ENCODE results near the gene FAM149A.

FAM149A gene

DNA sequence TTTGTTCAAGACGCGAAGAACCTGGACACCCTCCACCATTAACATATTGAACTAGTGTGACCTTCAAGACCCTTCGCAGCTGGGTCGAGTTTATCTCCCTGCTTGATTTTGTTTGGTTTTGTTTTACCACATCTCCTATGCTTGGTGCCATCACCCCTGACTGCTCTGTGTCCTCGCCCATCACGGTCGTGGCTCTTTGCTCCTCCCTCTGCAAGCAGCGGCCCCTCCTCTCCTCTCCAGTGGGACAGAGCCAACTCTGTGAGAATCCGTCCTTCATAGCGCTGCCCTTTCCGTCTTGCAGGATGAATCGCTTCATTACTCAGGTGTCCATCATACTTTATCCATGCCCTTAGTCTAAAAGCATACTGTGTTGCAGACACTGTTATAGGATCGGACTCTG, 9.1 kb upstream of the FAM149A start (continued):
- TF ChIP-seq ZNF701 (tag by site-specific recombination; IDR thresholded peaks at IDR 0.05) (no peak), ZNF175 (tag by site-specific recombination; IDR thresholded peaks at IDR 0.05) (no peak)
- TF ChIP-seq, protein P1, sequence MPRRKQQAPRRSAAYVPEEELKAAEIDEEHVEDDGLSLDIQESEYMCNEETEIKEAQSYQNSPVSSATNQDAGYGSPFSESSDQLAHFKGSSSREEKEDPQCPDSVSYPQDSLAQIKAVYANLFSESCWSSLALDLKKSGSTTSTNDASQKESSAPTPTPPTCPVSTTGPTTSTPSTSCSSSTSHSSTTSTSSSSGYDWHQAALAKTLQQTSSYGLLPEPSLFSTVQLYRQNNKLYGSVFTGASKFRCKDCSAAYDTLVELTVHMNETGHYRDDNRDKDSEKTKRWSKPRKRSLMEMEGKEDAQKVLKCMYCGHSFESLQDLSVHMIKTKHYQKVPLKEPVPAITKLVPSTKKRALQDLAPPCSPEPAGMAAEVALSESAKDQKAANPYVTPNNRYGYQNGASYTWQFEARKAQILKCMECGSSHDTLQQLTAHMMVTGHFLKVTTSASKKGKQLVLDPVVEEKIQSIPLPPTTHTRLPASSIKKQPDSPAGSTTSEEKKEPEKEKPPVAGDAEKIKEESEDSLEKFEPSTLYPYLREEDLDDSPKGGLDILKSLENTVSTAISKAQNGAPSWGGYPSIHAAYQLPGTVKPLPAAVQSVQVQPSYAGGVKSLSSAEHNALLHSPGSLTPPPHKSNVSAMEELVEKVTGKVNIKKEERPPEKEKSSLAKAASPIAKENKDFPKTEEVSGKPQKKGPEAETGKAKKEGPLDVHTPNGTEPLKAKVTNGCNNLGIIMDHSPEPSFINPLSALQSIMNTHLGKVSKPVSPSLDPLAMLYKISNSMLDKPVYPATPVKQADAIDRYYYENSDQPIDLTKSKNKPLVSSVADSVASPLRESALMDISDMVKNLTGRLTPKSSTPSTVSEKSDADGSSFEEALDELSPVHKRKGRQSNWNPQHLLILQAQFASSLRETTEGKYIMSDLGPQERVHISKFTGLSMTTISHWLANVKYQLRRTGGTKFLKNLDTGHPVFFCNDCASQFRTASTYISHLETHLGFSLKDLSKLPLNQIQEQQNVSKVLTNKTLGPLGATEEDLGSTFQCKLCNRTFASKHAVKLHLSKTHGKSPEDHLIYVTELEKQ (tag by site-specific recombination; IDR thresholded peaks at IDR 0.05; ENCODE audit: borderline replicate concordance), result no peak

DNA sequence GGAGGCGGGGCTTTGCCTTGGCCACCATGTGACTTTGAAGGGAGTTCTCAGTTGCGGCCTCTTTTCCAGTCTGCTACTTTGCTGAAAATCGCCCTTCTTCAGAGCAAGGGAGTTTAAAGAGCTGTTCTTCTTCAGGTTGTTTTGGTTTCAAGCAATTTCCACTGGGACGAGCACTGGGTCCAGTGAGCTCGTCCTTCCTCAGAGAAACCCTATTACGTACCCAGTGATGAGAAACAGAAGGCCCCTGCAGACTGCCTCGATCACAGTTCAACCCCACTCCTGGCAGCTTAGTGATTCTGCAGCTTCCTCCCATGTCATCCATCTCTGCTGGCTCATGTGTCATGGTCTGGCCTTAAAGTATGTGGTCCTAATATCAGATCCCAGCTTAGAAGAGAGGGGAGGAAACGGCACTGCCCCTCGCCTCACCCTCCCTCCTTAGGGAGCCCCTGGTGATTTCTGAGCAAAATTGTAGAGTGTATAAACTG, 7.8 kb upstream of the FAM149A start:
- no peak for TF ChIP-seq YY2 (tag by site-specific recombination; IDR thresholded peaks at IDR 0.05)
- TF ChIP-seq GFI1B (tag by site-specific recombination; IDR thresholded peaks at IDR 0.05), result no peak
- no peak for TF ChIP-seq PRDM1 (tag by site-specific recombination; IDR thresholded peaks at IDR 0.05)
- no peak for TF ChIP-seq ZBTB17 (tag by site-specific recombination; IDR thresholded peaks at IDR 0.05)
- TF ChIP-seq, protein P2, sequence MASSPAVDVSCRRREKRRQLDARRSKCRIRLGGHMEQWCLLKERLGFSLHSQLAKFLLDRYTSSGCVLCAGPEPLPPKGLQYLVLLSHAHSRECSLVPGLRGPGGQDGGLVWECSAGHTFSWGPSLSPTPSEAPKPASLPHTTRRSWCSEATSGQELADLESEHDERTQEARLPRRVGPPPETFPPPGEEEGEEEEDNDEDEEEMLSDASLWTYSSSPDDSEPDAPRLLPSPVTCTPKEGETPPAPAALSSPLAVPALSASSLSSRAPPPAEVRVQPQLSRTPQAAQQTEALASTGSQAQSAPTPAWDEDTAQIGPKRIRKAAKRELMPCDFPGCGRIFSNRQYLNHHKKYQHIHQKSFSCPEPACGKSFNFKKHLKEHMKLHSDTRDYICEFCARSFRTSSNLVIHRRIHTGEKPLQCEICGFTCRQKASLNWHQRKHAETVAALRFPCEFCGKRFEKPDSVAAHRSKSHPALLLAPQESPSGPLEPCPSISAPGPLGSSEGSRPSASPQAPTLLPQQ (tag by site-specific recombination; IDR thresholded peaks at IDR 0.05), result no peak
- TF ChIP-seq ZNF292 (tag by site-specific recombination; IDR thresholded peaks at IDR 0.05; ENCODE audit: borderline replicate concordance, low read depth), result no peak
- TF ChIP-seq ZNF350 (tag by site-specific recombination; IDR thresholded peaks at IDR 0.05), result no peak
- no peak for TF ChIP-seq SP3 (tag by site-specific recombination; IDR thresholded peaks at IDR 0.05)
- TF ChIP-seq ZNF366 (tag by site-specific recombination; conservative IDR thresholded peaks at IDR 0.05), result no peak
- TF ChIP-seq ZNF302 (tag by site-specific recombination; IDR thresholded peaks at IDR 0.05; ENCODE audit: low read depth), result no peak
- no peak for TF ChIP-seq KLF8 (tag by site-specific recombination; IDR thresholded peaks at IDR 0.05)
- no peak for TF ChIP-seq BCL11A (tag by site-specific recombination; IDR thresholded peaks at IDR 0.05; ENCODE audit: low read depth)
- no peak for TF ChIP-seq ZNF544 (tag by site-specific recombination; IDR thresholded peaks at IDR 0.05)
- TF ChIP-seq SETDB1 (IDR thresholded peaks at IDR 0.05; ENCODE audit: insufficient read length, low read length), result no peak
- TF ChIP-seq, protein P3, sequence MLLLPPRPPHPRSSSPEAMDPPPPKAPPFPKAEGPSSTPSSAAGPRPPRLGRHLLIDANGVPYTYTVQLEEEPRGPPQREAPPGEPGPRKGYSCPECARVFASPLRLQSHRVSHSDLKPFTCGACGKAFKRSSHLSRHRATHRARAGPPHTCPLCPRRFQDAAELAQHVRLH (tag by site-specific recombination; IDR thresholded peaks at IDR 0.05), result no peak
- no peak for TF ChIP-seq GLI4 (tag by site-specific recombination; IDR thresholded peaks at IDR 0.05)
- TF ChIP-seq, protein P4, sequence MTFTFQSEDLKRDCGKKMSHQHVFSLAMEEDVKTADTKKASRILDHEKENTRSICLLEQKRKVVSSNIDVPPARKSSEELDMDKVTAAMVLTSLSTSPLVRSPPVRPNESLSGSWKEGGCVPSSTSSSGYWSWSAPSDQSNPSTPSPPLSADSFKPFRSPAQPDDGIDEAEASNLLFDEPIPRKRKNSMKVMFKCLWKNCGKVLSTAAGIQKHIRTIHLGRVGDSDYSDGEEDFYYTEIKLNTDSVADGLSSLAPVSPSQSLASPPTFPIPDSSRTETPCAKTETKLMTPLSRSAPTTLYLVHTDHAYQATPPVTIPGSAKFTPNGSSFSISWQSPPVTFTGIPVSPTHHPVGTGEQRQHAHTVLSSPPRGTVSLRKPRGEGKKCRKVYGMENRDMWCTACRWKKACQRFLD (tag by site-specific recombination; IDR thresholded peaks at IDR 0.05), result no peak
- no peak for TF ChIP-seq ZNF184 (tag by site-specific recombination; IDR thresholded peaks at IDR 0.05)
- no peak for TF ChIP-seq ZNF341 (tag by site-specific recombination; IDR thresholded peaks at IDR 0.05; ENCODE audit: low read depth)
- TF ChIP-seq ZNF221 (tag by site-specific recombination; IDR thresholded peaks at IDR 0.05; ENCODE audit: borderline replicate concordance), result no peak
- no peak overlapping the region for H3K27ac ChIP-seq (ENCODE audit: extremely low read depth, low read depth, low read length)
- POLR2A ChIA-PET, result no interaction called here
- no peaks in the 10 kb centered on the region for H3K9me3 ChIP-seq (ENCODE audit: control insufficient read depth, insufficient read depth, low read depth, low read length)
- no peaks in the 10 kb centered on the region for H3K36me3 ChIP-seq (ENCODE audit: control insufficient read depth in 2 of 2, insufficient read depth in 1 of 2, low read length in 2 of 2)
- H3K4me1 ChIP-seq (ENCODE audit: control insufficient read depth, insufficient read depth, low read length), result no peaks in the 10 kb centered on the region
- no peak overlapping the region for H3K4me3 ChIP-seq (ENCODE audit: low read depth, low read length)
- CTCF ChIA-PET, result interaction anchor here (0.6 kb wide), 1 partner anchor 13 kb away, joined by 3 read pairs; no protein-coding TSS in a partner anchor

Measured in HEK293 (cell line).